Nephron progenitor cell (in vitro differentiated cells): ENCODE data around the gene TMCO1.
"Not testable (repeated sequence)": the region's sequence is repeated elsewhere in the genome, so short reads cannot be mapped to it uniquely, and the experiment has no call there.

ENCODE experiments used
- DNase-seq: peaks from one replicate; pipeline ENCODE4 v3.0.0; 2021
- H3K27ac Mint-ChIP-seq: 2 replicates; pipeline ENCODE4 v1.8.0; 2021; ENCODE audit warnings: mild to moderate bottlenecking, moderate library complexity, mixed read lengths
- H3K27me3 Mint-ChIP-seq: 2 replicates; pipeline ENCODE4 v1.8.0; 2021; ENCODE audit warnings: mild to moderate bottlenecking, low read depth, mixed read lengths; ENCODE audit not compliant: poor library complexity
- H3K36me3 Mint-ChIP-seq: 2 replicates; pipeline ENCODE4 v1.8.0; 2021; ENCODE audit warnings: low read depth, mixed read lengths
- H3K4me1 Mint-ChIP-seq: 2 replicates; pipeline ENCODE4 v1.8.0; 2021; ENCODE audit warnings: mixed read lengths
- H3K4me3 Mint-ChIP-seq: 2 replicates; pipeline ENCODE4 v1.8.0; 2021; ENCODE audit warnings: mild to moderate bottlenecking, moderate library complexity, mixed read lengths
- H3K9me3 Mint-ChIP-seq: 2 replicates; pipeline ENCODE4 v1.8.0; 2021; ENCODE audit warnings: mild to moderate bottlenecking, moderate library complexity, mixed read lengths
- CTCF ChIP-seq: fragments of 200-600 bp; sonication (generic); IDR thresholded peaks from 2 replicates; pipeline ENCODE4 v1.5.0; 2021; ENCODE audit warnings: antibody characterized with exemption

The TMCO1 gene

GRCh38 chr1:165753934-165754333, 14.7 kb downstream of the TMCO1 start:
- Mint-ChIP-seq H3K36me3 (peaks cover 48% of the 10 kb centered on the region), H3K4me1 (peaks cover 11% of the 10 kb centered on the region), H3K4me3 (no peak overlapping the region), H3K9me3 (no peaks in the 10 kb centered on the region), H3K27me3 (no peaks in the 10 kb centered on the region), H3K27ac (no peak overlapping the region)
- TF ChIP-seq CTCF = no peak
- DNase-seq = no peak

- Mint-ChIP-seq H3K36me3 (peaks cover 52% of the 10 kb centered on the region), H3K27me3 (no peaks in the 10 kb centered on the region), H3K4me1 (no peaks in the 10 kb centered on the region), H3K4me3 (no peak overlapping the region), H3K27ac (no peak overlapping the region), H3K9me3 (no peaks in the 10 kb centered on the region)
- no peak for TF ChIP-seq CTCF
- DNase-seq = no peak
These were observed 20.1 kb downstream of the TMCO1 start for GRCh38 chr1:165748550-165748949.

DNA sequence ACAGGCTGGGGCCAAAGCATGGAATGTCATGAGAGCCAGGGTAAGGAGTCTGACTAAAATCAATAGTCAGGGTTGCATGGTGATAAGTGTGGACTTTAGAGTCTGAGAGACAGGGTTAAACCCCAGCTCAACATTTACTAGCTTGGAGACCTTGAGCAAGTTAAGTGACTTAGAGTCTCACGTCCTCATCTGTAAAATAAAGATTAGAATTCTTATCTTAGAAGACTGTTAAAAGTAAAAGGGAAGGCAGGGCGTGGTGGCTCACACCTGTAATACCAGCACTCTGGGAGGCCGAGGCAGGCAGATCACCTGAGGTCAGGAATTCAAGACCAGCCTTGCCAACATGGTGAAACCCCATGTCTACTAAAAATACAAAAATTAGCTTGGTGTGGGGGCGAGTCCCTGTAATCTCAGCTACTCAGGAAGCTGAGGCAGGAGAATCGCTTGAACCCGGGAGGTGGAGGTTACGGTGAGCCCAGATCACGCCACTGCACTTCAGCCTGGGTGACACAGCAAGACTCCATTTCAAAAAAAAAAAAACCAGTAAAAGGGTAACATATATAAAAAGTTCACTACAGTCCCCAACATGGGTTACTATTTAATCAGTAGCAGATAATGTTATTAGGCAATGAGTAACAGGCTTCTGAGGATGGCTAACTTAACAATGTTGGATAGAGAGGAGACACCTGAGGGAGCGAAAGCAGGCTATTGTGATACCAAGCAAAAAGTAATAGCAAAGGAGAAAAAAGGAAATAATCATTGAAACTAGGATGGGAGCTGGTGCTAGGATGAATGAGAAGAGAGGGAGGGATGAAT, 20.8 kb downstream of the TMCO1 start:
- H3K4me1 Mint-ChIP-seq = no peaks in the 10 kb centered on the region
- H3K9me3 Mint-ChIP-seq = no peaks in the 10 kb centered on the region
- no peak for TF ChIP-seq CTCF
- H3K4me3 Mint-ChIP-seq = no peak overlapping the region
- peaks cover 50% of the 10 kb centered on the region for H3K36me3 Mint-ChIP-seq
- no peaks in the 10 kb centered on the region for H3K27me3 Mint-ChIP-seq
- H3K27ac Mint-ChIP-seq = no peak overlapping the region
- no peak for DNase-seq

GRCh38 chr1:165744913-165745312, 23.8 kb downstream of the TMCO1 start:
- not testable (repeated sequence) for H3K4me3 Mint-ChIP-seq, H3K27ac Mint-ChIP-seq, DNase-seq, H3K27me3 Mint-ChIP-seq, H3K4me1 Mint-ChIP-seq, H3K9me3 Mint-ChIP-seq
- peaks cover 57% of the 10 kb centered on the region for H3K36me3 Mint-ChIP-seq

GRCh38 chr1:165742194-165742593, 26.5 kb downstream of the TMCO1 start:
- Mint-ChIP-seq H3K4me1 (peaks cover 7% of the 10 kb centered on the region), H3K4me3 (no peak overlapping the region), H3K36me3 (peaks cover 64% of the 10 kb centered on the region), H3K27me3 (no peaks in the 10 kb centered on the region), H3K27ac (peak overlapping the region; percentile 46), H3K9me3 (no peaks in the 10 kb centered on the region)
- TF ChIP-seq CTCF = no peak
- DNase-seq = peak; percentile 16

GRCh38 chr1:165738794-165739193, 29.9 kb downstream of the TMCO1 start:
- DNase-seq = no peak
- H3K4me3 Mint-ChIP-seq = no peak overlapping the region
- H3K36me3 Mint-ChIP-seq = peaks cover 77% of the 10 kb centered on the region
- H3K4me1 Mint-ChIP-seq = peaks cover 7% of the 10 kb centered on the region
- H3K27ac Mint-ChIP-seq = no peak overlapping the region
- no peaks in the 10 kb centered on the region for H3K9me3 Mint-ChIP-seq
- TF ChIP-seq CTCF = no peak
- H3K27me3 Mint-ChIP-seq = no peaks in the 10 kb centered on the region
